Gastroesophageal sphincter (tissue), 3 donors: ENCODE results near the gene ARHGEF16.

Source experiments
- CTCF ChIP-seq, 4 experiments: fragments of 200-600 bp in 2 of 4; fragments of 450-650 bp in 2 of 4; sonication (generic) in 1 of 4; IDR thresholded peaks; one replicate each; pipeline ENCODE4 v1.5.1; 2017 to 2019; ENCODE audit warnings: antibody characterized with exemption in 4 of 4, mild to moderate bottlenecking in 2 of 4, moderate library complexity in 2 of 4
- EP300 ChIP-seq: sonication (generic); formaldehyde crosslinking; IDR thresholded peaks from one replicate; pipeline ENCODE4 v1.6.1; 2017; ENCODE audit warnings: antibody characterized with exemption, mild to moderate bottlenecking
- POLR2A ChIP-seq, 2 donors: fragments of 450-650 bp; IDR thresholded peaks; one replicate each; pipeline ENCODE4 v1.6.1; 2017; ENCODE audit warnings: antibody characterized with exemption in 2 of 2, mild to moderate bottlenecking in 2 of 2, moderate library complexity in 1 of 2

- TF ChIP-seq CTCF (IDR thresholded peaks at IDR 0.05) (no peak), POLR2A (IDR thresholded peaks at IDR 0.05) (no peak), EP300 (no peak)
Observed at GRCh38 chr1:3472906-3473305, 18.4 kb downstream of the ARHGEF16 start.
